Fibroblast of skin of scalp (primary cell): ENCODE results near the gene TPPP2. TPM values are rescaled to one million over a fixed set of nuclear protein-coding genes. Genes with fewer than 3 reads are reported as not detected.
"Not testable (repeated sequence)": the region's sequence is repeated elsewhere in the genome, so short reads cannot be mapped to it uniquely, and the experiment has no call there.

Source experiments
- DNase-seq: peaks from one replicate; pipeline ENCODE4 v3.0.0-alpha.2; 2013
- polyA plus RNA-seq, 2 experiments: library from polyadenylated mRNA; unstranded; fragments of 120-200 nt; gene quantifications; one replicate each; pipeline ENCODE4 v1.2.1, GENCODE V29; 2013; ENCODE audit not compliant: insufficient read length in 2 of 2

The TPPP2 gene
- not detected for polyA plus RNA-seq (2013, experiment 1 of 2; ENCODE audit: insufficient read length)
- polyA plus RNA-seq (2013, experiment 2 of 2; ENCODE audit: insufficient read length), result not detected

- DNase-seq, result no peak
Measured at GRCh38 chr14:21029917-21030316, at the start of gene TPPP2. TPPP2 (plus strand) TSS chr14:21030217; CDS start chr14:21030582, 365 bp downstream.

- no peak for DNase-seq
Measured at GRCh38 chr14:20980906-20981305, 49.1 kb upstream of the TPPP2 start.

DNA sequence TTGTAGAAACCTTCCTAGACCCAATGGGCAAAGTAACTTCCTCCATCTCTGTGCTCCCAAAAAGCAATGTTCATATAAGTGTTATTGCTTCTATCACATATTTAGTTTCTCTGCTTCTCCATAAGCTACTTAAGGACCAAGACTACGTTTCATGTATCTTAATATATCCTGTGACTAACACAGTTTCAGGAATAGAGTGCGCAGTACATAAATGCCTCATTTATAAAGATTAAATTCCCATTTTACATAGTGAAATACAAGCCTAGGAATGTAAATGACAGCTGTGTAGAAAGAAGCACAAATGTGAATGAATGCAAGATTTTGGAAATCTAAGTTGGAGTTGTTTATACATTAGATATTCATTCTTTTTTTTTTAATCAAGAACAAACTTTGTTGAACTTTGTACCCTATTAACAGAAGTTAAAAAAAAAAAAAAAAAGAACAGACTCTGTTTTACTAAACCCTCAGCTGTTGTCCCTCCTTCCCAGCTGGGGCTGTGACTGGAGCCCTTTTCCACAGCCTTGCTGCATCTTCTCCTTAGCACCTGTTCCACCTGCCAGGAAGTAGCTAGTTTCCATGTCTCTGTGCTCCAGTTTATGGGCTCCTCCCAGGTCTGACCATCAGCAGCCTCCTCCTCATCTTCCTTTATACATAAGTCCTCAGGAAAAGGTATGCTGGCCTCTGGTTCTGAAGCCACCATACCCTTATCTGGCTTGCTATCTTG is 47.2 kb upstream of the TPPP2 start:
- no peak for DNase-seq

GRCh38 chr14:20985650-20986049 is 44.4 kb upstream of the TPPP2 start:
- DNase-seq, result not testable (repeated sequence)

- DNase-seq, result peak; percentile 93
Measured at GRCh38 chr14:20986811-20987210, 43.2 kb upstream of the TPPP2 start.

DNA sequence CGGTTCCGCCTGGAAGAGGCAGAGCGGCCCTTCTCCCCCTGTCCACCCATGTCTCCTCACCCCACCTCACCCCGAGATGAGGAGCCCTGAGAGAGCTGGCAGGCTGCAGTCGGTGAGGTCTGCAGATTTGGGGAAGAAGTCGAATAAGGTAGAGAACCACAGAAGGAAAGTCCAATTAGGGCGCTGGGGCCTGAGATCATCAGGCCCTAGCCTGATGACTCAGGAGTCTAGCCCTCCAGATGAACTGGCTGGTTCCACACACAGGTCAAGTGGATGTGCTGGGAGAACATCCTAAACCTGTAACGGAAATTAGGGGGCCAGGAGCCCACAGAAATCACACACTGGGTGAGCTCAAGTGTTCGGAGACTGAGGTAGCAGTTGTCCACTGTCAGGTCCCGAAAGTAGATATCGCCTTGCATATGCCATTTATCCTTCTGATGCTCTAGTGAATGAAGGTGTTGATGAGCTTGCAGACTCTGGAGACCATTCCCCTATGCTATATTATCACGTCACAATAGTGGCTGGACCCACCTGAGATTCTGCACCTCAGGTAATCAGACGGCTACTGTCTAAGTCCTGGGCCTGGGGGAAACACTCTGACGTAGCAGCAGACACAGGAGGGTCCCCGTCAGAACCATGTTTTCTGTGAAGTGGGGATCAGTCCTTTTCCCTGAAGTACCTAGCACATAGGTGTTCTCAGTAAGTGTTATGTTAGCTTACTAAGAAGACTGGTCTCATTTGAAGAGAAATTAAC is 41.1 kb upstream of the TPPP2 start:
- DNase-seq, result no peak

- no peak for DNase-seq
Measured at GRCh38 chr14:20989471-20989786, 40.6 kb upstream of the TPPP2 start.

- peak; percentile 98 for DNase-seq
Measured at GRCh38 chr14:20989787-20990600, 40.0 kb upstream of the TPPP2 start, which contains the start of gene METTL17. METTL17 (plus strand) TSS chr14:20989980; CDS start chr14:20990003, 23 bp downstream.

- DNase-seq, result no peak
Measured at GRCh38 chr14:20996521-20996920, 33.5 kb upstream of the TPPP2 start.

GRCh38 chr14:20997115-20997514 is 32.9 kb upstream of the TPPP2 start:
- DNase-seq, result no peak

DNA sequence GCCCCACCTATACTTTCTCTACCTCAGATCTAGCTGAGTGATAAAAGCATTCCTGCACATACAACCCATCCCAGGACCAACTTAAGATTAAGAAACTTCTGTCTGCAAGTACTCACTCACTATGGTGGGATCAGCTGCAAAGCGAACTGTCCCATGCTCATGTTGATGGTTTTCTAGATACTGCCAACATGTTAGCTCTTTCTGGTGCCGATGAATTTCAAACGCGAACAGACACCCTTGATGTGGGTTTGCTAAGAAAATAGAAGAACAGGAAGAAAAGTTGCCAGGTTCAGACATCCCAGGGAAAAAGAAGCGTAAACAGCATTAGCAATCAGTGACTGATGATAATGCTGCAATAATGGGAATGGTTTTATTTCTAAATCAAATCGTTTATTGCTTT is 32.5 kb upstream of the TPPP2 start:
- no peak for DNase-seq

GRCh38 chr14:20998139-20998538 is 31.9 kb upstream of the TPPP2 start:
- DNase-seq, result no peak

GRCh38 chr14:20998674-20999366 is 31.2 kb upstream of the TPPP2 start, which contains the start of gene SLC39A2:
SLC39A2 (plus strand) TSS chr14:20999293; CDS start chr14:20999447, 154 bp downstream.
- peak; percentile 84 for DNase-seq

GRCh38 chr14:20999591-20999990 is 30.4 kb upstream of the TPPP2 start:
- DNase-seq, result no peak

DNA sequence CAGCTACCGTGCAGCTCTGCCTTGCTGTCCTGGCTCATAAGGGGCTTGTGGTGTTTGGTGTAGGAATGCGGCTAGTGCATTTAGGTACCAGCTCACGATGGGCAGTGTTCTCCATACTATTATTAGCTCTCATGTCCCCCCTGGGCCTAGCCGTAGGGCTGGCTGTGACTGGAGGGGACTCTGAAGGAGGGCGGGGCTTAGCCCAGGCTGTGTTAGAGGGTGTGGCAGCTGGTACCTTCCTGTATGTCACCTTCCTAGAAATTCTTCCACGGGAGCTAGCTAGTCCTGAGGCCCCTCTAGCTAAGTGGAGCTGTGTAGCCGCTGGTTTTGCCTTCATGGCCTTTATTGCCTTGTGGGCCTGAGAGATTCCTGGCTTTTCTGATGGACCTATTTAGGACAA is 28.8 kb upstream of the TPPP2 start:
- no peak for DNase-seq

DNA sequence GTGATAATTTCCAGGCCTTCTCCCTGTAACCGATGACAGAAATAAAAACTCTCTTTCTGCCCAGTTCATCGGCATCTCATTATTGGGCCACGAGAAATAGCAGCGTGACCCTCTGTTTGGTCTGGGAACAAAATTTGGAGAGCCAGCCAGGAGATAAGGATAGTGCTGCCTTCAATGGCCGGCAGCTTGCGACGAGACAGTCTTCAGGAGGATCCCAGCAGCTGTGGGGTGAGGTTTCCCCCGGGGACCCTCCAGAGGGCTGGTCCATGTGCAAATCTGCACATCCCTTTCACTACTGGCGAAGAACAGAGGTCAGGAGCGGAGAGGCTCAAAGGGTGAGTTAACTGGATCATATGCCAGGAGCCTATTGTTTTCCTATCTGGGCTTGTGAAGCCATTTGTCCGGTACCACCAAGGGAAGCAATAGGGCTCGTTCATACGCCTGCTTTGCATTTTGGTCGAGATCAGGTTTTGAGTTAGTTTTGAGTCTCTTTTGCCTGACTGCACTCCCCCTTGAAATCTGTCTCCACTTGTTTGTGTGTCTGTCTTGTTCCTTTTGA is 26.1 kb upstream of the TPPP2 start:
- no peak for DNase-seq

DNA sequence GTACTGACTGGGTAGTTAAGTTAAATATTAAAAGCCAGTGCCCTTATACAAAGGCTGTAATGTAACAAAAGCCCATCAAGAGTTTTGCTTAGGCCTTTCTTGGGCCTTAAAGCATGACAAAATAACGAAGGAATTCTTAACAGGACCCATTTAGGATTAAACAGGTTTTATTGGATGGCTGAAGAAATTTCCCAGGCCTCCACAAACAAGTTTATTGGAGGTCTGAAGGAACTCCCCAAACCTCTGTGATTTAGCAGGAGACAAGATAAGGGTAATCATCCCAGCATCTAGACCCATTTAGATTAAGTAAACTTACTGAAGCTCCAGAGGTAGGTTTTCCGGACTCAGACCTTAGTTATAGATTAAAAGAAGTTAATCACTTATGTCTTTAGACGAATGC is 20.3 kb upstream of the TPPP2 start:
- not testable (repeated sequence) for DNase-seq

DNA sequence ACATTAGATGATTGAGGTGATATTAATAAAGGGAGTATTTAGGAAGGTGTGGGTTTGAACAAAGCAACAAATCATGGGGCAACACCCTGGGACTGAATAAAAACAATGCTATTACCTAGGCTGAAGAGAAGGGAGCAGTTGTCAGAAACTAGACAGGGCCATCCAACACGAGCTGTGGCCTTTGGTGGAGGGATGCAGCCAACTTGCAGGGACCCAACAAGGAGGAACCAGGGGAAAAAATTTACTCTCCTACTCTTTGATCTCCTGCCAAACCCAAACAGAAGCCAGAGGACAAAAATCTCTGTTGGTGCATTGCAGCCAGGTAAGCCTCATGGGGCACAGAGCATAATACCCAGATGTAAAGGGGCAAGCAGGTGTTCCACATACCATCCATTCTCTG is 18.9 kb upstream of the TPPP2 start:
- no peak for DNase-seq

GRCh38 chr14:21014761-21015190 is 15.2 kb upstream of the TPPP2 start:
- DNase-seq, result peak; percentile 83

GRCh38 chr14:21015312-21015711 is 14.7 kb upstream of the TPPP2 start:
- no peak for DNase-seq

DNA sequence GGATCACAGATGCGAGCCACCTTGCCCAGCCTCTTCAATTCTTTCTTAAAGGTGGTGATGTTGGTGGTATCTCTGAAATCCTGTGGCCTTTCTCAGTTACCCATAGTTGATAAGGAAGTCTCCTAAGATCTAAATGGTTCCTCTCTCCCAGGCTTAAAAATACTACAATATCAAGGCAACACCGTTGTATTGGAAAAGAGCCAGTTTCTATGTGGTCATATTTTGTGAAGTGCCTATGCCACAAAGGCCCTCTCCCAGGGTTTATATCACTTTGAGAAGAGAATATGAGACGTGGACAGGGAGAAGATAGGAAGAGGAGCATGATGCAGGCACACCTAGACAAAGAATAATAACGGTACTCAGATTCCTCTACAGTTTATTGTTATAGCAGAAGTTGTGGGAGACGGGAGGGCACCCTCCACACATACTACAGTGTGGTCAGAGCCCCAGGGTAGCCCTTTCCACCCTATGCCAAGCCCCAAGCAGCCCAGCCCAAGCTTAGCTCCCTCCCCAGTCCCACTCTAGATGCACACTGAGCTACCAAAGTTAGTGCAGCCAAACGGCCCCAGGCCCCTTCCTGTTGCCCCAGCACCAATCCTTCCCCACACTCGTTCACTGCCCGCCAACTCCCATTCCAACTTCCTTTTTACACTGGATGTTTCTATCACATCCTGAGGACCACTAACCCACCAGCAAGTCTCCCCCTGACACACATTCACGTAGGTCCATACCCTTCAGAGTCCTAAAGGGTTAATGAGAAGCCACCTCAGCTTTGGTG is 13.4 kb upstream of the TPPP2 start:
- no peak for DNase-seq
